ENCODE results near the gene USP28. TPM values are rescaled to one million over a fixed set of nuclear protein-coding genes. Genes with fewer than 3 reads are reported as not detected.

Gene USP28
- polyA plus RNA-seq, 2 of the 4 experiments (the other 2 are of a cell fraction), result 15.4 to 31.3 TPM

DNA sequence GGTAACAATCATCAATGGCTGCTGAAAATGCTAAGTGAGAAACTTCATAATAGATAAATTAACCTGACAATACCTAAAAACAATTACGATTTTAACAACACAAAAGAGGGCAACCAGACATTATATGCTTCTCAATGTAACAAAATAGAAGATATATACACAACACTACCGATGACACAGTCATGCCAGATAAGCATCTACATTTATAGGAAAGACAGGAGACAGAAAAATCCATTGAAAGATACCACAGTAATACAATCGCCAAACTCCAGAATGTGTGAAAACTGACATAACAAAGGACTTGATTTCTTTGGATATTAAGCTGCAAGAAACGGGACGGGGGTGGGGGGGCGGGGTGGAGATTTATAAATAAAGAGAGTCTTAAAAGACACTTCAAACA is 28.3 kb downstream of the USP28 start:
- no peaks in the 10 kb centered on the region for H3K9me3 ChIP-seq
- FAIRE-seq, result no peak
- no peak for DNase-seq (ENCODE audit: low read depth in 1 of 2, low spot score in 1 of 2)
- no peak overlapping the region for H3K4me3 ChIP-seq
- ChIA-PET POLR2A (no interaction called here), CTCF (no interaction called here)
- no peak for TF ChIP-seq JUN (IDR thresholded peaks at IDR 0.05)
- TF ChIP-seq, protein P1, sequence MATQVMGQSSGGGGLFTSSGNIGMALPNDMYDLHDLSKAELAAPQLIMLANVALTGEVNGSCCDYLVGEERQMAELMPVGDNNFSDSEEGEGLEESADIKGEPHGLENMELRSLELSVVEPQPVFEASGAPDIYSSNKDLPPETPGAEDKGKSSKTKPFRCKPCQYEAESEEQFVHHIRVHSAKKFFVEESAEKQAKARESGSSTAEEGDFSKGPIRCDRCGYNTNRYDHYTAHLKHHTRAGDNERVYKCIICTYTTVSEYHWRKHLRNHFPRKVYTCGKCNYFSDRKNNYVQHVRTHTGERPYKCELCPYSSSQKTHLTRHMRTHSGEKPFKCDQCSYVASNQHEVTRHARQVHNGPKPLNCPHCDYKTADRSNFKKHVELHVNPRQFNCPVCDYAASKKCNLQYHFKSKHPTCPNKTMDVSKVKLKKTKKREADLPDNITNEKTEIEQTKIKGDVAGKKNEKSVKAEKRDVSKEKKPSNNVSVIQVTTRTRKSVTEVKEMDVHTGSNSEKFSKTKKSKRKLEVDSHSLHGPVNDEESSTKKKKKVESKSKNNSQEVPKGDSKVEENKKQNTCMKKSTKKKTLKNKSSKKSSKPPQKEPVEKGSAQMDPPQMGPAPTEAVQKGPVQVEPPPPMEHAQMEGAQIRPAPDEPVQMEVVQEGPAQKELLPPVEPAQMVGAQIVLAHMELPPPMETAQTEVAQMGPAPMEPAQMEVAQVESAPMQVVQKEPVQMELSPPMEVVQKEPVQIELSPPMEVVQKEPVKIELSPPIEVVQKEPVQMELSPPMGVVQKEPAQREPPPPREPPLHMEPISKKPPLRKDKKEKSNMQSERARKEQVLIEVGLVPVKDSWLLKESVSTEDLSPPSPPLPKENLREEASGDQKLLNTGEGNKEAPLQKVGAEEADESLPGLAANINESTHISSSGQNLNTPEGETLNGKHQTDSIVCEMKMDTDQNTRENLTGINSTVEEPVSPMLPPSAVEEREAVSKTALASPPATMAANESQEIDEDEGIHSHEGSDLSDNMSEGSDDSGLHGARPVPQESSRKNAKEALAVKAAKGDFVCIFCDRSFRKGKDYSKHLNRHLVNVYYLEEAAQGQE (IDR thresholded peaks at IDR 0.05), result no peak
- TF ChIP-seq EP300 (IDR thresholded peaks at IDR 0.05), result no peak
- no peak for TF ChIP-seq HOXB13 (CRISPR knock-in tag; IDR thresholded peaks at IDR 0.05; ENCODE audit: low read depth)
- TF ChIP-seq SMC3 (IDR thresholded peaks at IDR 0.05), result no peak
- TF ChIP-seq ZFP36 (IDR thresholded peaks at IDR 0.05; ENCODE audit: borderline replicate concordance, partially characterized antibody), result no peak
- no peak for TF ChIP-seq NR3C1 (IDR thresholded peaks at IDR 0.05)
- TF ChIP-seq HDAC2 (IDR thresholded peaks at IDR 0.05), result no peak
- no peak for TF ChIP-seq ZC3H11A (IDR thresholded peaks at IDR 0.05)
- TF ChIP-seq CBX2 (IDR thresholded peaks at IDR 0.05; ENCODE audit: borderline replicate concordance, low read depth), result no peak
- no peak for TF ChIP-seq CHD4 (IDR thresholded peaks at IDR 0.05; ENCODE audit: borderline replicate concordance)
- no peak for TF ChIP-seq NPAS2 (CRISPR knock-in tag; IDR thresholded peaks at IDR 0.05; ENCODE audit: borderline replicate concordance)
- TF ChIP-seq, protein P2, sequence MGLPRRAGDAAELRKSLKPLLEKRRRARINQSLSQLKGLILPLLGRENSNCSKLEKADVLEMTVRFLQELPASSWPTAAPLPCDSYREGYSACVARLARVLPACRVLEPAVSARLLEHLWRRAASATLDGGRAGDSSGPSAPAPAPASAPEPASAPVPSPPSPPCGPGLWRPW (IDR thresholded peaks at IDR 0.05), result no peak
- 74% methylated on average over 6 of the region's 6 CpGs for WGBS (ENCODE audit: missing lambda C conversion rate)
- no peaks in the 10 kb centered on the region for H3K4me1 ChIP-seq
- H3K4me2 ChIP-seq, result no peak overlapping the region
- no peak for ATAC-seq
- no peak overlapping the region for H3K27ac ChIP-seq

DNA sequence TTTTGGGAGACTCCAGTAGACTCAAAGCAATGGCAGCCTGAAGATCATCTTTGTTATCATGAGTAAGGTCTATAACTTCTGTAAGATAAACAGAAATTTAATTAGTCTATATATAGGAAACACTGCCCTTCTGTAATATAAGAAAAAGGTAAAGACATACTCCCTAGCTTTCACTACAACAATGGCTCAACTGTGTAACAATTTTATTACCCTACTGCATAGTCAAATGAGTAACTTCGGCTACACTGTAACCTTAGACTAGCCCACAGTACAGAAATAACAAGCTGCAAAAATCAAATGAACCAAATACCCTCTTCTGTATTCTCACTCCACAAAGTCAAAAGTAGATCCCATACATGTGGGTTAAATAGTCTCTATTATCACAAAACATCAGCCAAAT is 33.7 kb downstream of the USP28 start:
- no peak overlapping the region for H3K27ac ChIP-seq
- ChIA-PET CTCF (no interaction called here), POLR2A (no interaction called here)
- H3K4me3 ChIP-seq, result no peak overlapping the region
- 100% methylated on average over 1 of the region's 1 CpG for WGBS (ENCODE audit: missing lambda C conversion rate)
- no peaks in the 10 kb centered on the region for H3K9me3 ChIP-seq
- no peak for DNase-seq (ENCODE audit: low read depth in 1 of 2, low spot score in 1 of 2)
- no peak for FAIRE-seq
- no peak for TF ChIP-seq MYC (IDR thresholded peaks at IDR 0.05; ENCODE audit: borderline replicate concordance, low read length)
- TF ChIP-seq GATA3 (IDR thresholded peaks at IDR 0.05; ENCODE audit: borderline replicate concordance), result no peak
- no peak for TF ChIP-seq MAFK (IDR thresholded peaks at IDR 0.05; ENCODE audit: partially characterized antibody)
- TF ChIP-seq RNF2 (IDR thresholded peaks at IDR 0.05; ENCODE audit: borderline replicate concordance, low read depth), result no peak
- TF ChIP-seq ZNF302 (CRISPR knock-in tag; IDR thresholded peaks at IDR 0.05), result no peak
- TF ChIP-seq, protein P2 (IDR thresholded peaks at IDR 0.05), result no peak
- TF ChIP-seq TFCP2L1 (CRISPR knock-in tag; IDR thresholded peaks at IDR 0.05), result no peak
- no peak for TF ChIP-seq TP53 (CRISPR knock-in tag; IDR thresholded peaks at IDR 0.05)
- no peak for TF ChIP-seq RFX5 (IDR thresholded peaks at IDR 0.05)
- no peak for TF ChIP-seq NR3C1 (IDR thresholded peaks at IDR 0.05)
- no peak overlapping the region for H3K4me2 ChIP-seq
- H3K4me1 ChIP-seq, result no peaks in the 10 kb centered on the region
- no peak for ATAC-seq

Data from A549 (cell line).